ENCODE measurements around the gene NAA25.
A peak's percentile ranks its signal among the peaks of the same experiment; 100 is the strongest.
"Not testable (repeated sequence)": the region's sequence is repeated elsewhere in the genome, so short reads cannot be mapped to it uniquely, and the experiment has no call there.

The NAA25 gene

GRCh38 chr12:112117685-112118084 lies 9.1 kb upstream of the NAA25 start:
- H3K9ac ChIP-seq (ENCODE audit: low read depth in 1 of 2, low read length in 2 of 2): no peak overlapping the region
- peaks cover 0 to 4% of the 10 kb centered on the region in 2 donors for H3K4me1 ChIP-seq (ENCODE audit: control insufficient read depth in 2 of 2, insufficient read depth in 2 of 2, low read length in 2 of 2)
- no peaks in the 10 kb centered on the region for H3K36me3 ChIP-seq (ENCODE audit: control insufficient read depth in 2 of 2, insufficient read depth in 2 of 2, low read length in 2 of 2)
- no peak overlapping the region for H3K27ac ChIP-seq (ENCODE audit: low read depth in 2 of 2, low read length in 2 of 2)
- no peak overlapping the region for H3K4me3 ChIP-seq (ENCODE audit: low read length in 2 of 2)
- H3K9me3 ChIP-seq (ENCODE audit: control insufficient read depth in 2 of 2, low read length in 2 of 2): no peaks in the 10 kb centered on the region
- H3K27me3 ChIP-seq (ENCODE audit: control insufficient read depth in 2 of 2, insufficient read depth in 2 of 2, low read length in 2 of 2): no peaks in the 10 kb centered on the region

- no peak overlapping the region for H3K9ac ChIP-seq (ENCODE audit: low read depth in 1 of 2, low read length in 2 of 2)
- no peaks in the 10 kb centered on the region for H3K27me3 ChIP-seq (ENCODE audit: control insufficient read depth in 2 of 2, insufficient read depth in 2 of 2, low read length in 2 of 2)
- no peaks in the 10 kb centered on the region for H3K4me1 ChIP-seq (ENCODE audit: control insufficient read depth in 2 of 2, insufficient read depth in 2 of 2, low read length in 2 of 2)
- peak overlapping the region in 1 of 2 donors; percentile 32 for H3K27ac ChIP-seq (ENCODE audit: low read depth in 2 of 2, low read length in 2 of 2)
- no peaks in the 10 kb centered on the region for H3K36me3 ChIP-seq (ENCODE audit: control insufficient read depth in 2 of 2, insufficient read depth in 2 of 2, low read length in 2 of 2)
- peak overlapping the region in 1 of 2 donors; percentile 43 for H3K4me3 ChIP-seq (ENCODE audit: low read length in 2 of 2)
- H3K9me3 ChIP-seq (ENCODE audit: control insufficient read depth in 2 of 2, low read length in 2 of 2): no peaks in the 10 kb centered on the region
These were observed 7.9 kb upstream of the NAA25 start for GRCh38 chr12:112116232-112117060.

DNA sequence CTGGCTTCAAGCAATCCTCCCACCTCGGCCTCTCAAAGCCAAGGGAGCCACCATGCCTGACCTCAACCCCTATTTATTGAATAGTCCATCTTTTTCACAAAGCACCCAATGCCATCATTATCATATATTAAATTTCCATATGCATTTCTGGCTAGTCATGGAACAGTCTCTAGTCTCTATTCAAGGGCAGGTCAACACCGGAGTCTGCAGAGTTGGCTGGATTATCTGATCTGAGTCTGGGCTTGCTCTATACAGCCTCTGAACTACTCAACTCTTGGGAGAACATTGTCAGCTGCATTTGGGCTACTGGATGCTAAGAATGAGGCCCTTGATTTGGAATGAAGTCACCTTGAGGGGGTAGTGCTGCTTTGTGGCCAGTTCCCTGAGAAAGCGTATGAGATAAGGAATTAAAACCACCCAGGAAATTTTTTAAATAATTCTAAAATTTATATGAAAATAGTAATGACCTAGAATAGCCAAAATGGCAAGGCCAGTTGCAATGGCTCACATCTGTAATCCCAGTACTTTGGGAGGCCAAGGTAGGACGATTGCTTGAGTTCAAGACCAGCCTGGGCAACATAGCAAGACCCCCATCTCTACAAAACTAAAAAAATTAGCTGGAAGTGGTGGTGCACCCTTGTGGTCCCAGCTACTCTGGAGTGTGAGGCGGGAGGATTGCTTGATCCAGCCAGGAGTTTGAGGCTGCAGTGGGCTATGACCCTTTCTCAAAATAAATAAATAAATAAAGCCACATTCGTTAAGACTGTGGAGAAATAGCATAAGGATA lies 6.9 kb upstream of the NAA25 start:
- Histone ChIP-seq H3K4me3 (ENCODE audit: low read length in 2 of 2) (no peak overlapping the region), H3K4me1 (ENCODE audit: control insufficient read depth in 2 of 2, insufficient read depth in 2 of 2, low read length in 2 of 2) (no peaks in the 10 kb centered on the region), H3K27ac (ENCODE audit: low read depth in 2 of 2, low read length in 2 of 2) (no peak overlapping the region), H3K27me3 (ENCODE audit: control insufficient read depth in 2 of 2, insufficient read depth in 2 of 2, low read length in 2 of 2) (no peaks in the 10 kb centered on the region), H3K9ac (ENCODE audit: low read depth in 1 of 2, low read length in 2 of 2) (no peak overlapping the region), H3K9me3 (ENCODE audit: control insufficient read depth in 2 of 2, low read length in 2 of 2) (no peaks in the 10 kb centered on the region), H3K36me3 (ENCODE audit: control insufficient read depth in 2 of 2, insufficient read depth in 2 of 2, low read length in 2 of 2) (no peaks in the 10 kb centered on the region)

GRCh38 chr12:112112409-112113133 lies 4.0 kb upstream of the NAA25 start:
- no peaks in the 10 kb centered on the region for H3K9me3 ChIP-seq (ENCODE audit: control insufficient read depth in 2 of 2, low read length in 2 of 2)
- no peak overlapping the region for H3K4me3 ChIP-seq (ENCODE audit: low read length in 2 of 2)
- peaks cover 0 to 3% of the 10 kb centered on the region in 2 donors for H3K4me1 ChIP-seq (ENCODE audit: control insufficient read depth in 2 of 2, insufficient read depth in 2 of 2, low read length in 2 of 2)
- no peak overlapping the region for H3K9ac ChIP-seq (ENCODE audit: low read depth in 1 of 2, low read length in 2 of 2)
- no peaks in the 10 kb centered on the region for H3K36me3 ChIP-seq (ENCODE audit: control insufficient read depth in 2 of 2, insufficient read depth in 2 of 2, low read length in 2 of 2)
- no peaks in the 10 kb centered on the region for H3K27me3 ChIP-seq (ENCODE audit: control insufficient read depth in 2 of 2, insufficient read depth in 2 of 2, low read length in 2 of 2)
- no peak overlapping the region for H3K27ac ChIP-seq (ENCODE audit: low read depth in 2 of 2, low read length in 2 of 2)

DNA sequence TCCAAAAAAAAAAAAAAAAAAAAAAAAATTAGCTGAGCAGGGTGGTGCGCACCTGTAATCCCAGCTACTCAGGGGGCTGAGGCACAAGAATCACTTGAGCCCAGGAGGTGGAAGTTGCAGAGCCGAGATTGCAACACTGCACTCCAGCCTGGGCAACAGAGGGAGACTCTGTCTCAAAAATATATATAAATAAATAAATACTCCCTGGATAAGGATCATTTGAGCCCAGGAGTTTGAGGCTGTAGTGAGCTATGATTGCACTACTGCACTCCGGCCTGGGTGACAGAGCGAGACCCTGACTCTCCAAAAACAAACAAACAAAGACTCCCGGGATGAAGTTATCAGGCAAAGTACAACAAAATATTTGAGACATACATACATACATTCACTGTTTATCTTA lies 3.3 kb upstream of the NAA25 start:
- H3K4me3 ChIP-seq (ENCODE audit: low read length in 2 of 2): no peak overlapping the region
- H3K9ac ChIP-seq (ENCODE audit: low read depth in 1 of 2, low read length in 2 of 2): no peak overlapping the region
- H3K27me3 ChIP-seq (ENCODE audit: control insufficient read depth in 2 of 2, insufficient read depth in 2 of 2, low read length in 2 of 2): no peaks in the 10 kb centered on the region
- no peaks in the 10 kb centered on the region for H3K36me3 ChIP-seq (ENCODE audit: control insufficient read depth in 2 of 2, insufficient read depth in 2 of 2, low read length in 2 of 2)
- no peak overlapping the region for H3K27ac ChIP-seq (ENCODE audit: low read depth in 2 of 2, low read length in 2 of 2)
- no peaks in the 10 kb centered on the region for H3K9me3 ChIP-seq (ENCODE audit: control insufficient read depth in 2 of 2, low read length in 2 of 2)
- peaks cover 6 to 7% of the 10 kb centered on the region in 2 donors for H3K4me1 ChIP-seq (ENCODE audit: control insufficient read depth in 2 of 2, insufficient read depth in 2 of 2, low read length in 2 of 2)

DNA sequence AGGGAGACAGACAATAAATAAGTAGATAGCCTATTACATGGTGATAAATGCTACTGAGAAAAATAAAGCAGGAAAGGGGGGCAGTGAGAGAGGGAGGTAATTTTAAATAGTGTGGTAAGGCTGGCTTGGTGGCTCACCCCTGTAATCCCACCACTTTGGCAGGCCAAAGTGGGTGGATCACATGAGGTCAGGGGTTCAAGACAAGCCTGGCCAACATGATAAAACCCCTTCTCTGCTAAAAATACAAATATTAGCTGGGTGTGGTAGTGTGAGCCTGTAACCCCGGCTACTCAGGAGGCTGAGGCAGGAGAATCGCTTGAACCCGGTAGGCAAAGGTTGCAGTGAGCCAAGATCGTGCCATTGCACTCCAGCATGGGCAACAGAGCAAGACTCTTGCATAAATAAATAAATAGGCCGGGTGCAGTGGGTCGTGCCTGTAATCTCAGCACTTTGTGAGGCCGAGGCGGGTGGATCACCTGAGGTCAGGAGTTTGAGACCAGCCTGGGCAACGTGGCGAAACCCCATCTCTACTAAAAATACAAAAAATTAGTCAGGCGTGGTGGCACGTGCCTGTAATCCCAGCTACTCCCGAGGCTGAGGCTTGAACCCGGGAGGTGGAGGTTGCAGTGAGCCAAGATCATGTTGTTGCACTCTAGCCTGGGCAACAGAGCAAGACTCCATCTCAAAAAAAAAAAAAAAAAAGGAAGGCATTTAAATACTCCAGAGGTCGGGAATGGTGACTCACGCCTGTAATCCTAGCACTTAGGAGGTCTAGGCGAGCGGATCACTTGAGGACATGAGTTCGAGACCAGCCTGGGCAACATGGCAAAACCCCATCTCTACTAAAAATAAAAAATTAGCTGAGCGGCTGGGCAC lies 2.4 kb upstream of the NAA25 start:
- H3K27ac ChIP-seq (ENCODE audit: low read depth in 2 of 2, low read length in 2 of 2); H3K4me3 ChIP-seq (ENCODE audit: low read length in 2 of 2); H3K4me1 ChIP-seq (ENCODE audit: control insufficient read depth in 2 of 2, insufficient read depth in 2 of 2, low read length in 2 of 2); H3K27me3 ChIP-seq (ENCODE audit: control insufficient read depth in 2 of 2, insufficient read depth in 2 of 2, low read length in 2 of 2); H3K9me3 ChIP-seq (ENCODE audit: control insufficient read depth in 2 of 2, low read length in 2 of 2); H3K9ac ChIP-seq (ENCODE audit: low read depth in 1 of 2, low read length in 2 of 2); H3K36me3 ChIP-seq (ENCODE audit: control insufficient read depth in 2 of 2, insufficient read depth in 2 of 2, low read length in 2 of 2): not testable (repeated sequence)

DNA sequence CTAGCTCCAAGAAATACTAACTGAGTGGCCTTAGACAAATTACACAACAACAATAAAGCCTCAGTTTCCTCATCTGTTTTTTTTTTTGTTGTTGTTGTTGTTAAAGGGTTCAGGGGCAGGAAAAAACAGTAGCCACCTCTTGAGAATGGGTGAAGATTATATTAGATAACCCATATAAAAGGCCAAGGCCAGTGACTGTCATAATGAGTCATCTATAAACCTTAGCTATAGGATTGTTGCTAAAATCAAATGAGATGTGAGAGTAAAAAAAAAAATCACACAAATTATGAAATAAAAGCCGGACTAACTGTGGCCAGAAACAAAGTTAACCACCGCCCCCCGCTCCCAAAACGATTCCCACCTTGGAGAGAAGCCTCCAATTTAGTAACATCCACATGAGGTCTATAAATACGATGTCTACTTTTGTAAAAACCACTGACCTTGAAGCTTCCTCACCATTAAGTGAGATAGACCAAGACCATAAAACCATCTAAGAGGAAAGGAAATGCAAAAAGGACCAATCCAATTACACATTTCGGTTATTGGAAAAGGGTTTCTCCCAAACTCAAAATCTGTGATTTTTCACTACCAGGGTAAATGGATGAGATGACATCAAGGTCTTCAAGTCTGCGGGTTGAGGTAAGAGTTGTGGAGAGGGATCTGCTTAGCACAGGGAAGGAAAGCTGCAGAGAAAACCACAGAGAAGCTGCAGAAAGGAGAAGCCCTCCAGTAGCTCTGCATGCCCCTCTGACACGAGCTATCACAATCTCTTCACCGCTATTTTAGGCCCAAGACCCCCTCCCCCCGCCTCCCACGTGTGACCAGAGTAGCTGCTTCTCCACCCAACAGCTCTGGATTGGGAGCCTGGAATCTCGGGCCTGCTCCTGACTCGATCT lies 1.0 kb downstream of the NAA25 start:
- Histone ChIP-seq H3K36me3 (ENCODE audit: control insufficient read depth in 2 of 2, insufficient read depth in 2 of 2, low read length in 2 of 2) (peaks cover 0 to 2% of the 10 kb centered on the region in 2 donors), H3K4me1 (ENCODE audit: control insufficient read depth in 2 of 2, insufficient read depth in 2 of 2, low read length in 2 of 2) (peaks cover 7 to 8% of the 10 kb centered on the region in 2 donors), H3K9ac (ENCODE audit: low read depth in 1 of 2, low read length in 2 of 2) (peak overlapping the region; percentile 87 to 99), H3K27ac (ENCODE audit: low read depth in 2 of 2, low read length in 2 of 2) (peak overlapping the region; percentile 90 to 96), H3K27me3 (ENCODE audit: control insufficient read depth in 2 of 2, insufficient read depth in 2 of 2, low read length in 2 of 2) (no peaks in the 10 kb centered on the region), H3K4me3 (ENCODE audit: low read length in 2 of 2) (peak overlapping the region; percentile 92 to 100), H3K9me3 (ENCODE audit: control insufficient read depth in 2 of 2, low read length in 2 of 2) (no peaks in the 10 kb centered on the region)

- Histone ChIP-seq H3K27ac (ENCODE audit: low read depth in 2 of 2, low read length in 2 of 2) (no peak overlapping the region), H3K4me1 (ENCODE audit: control insufficient read depth in 2 of 2, insufficient read depth in 2 of 2, low read length in 2 of 2) (peaks cover 7 to 8% of the 10 kb centered on the region in 2 donors)
These were observed 2.7 kb downstream of the NAA25 start for GRCh38 chr12:112105891-112106290.

More at GRCh38 chr12:112105891-112106290, 2.7 kb downstream of the NAA25 start:
- peaks cover 4 to 5% of the 10 kb centered on the region in 2 donors for H3K36me3 ChIP-seq (ENCODE audit: control insufficient read depth in 2 of 2, insufficient read depth in 2 of 2, low read length in 2 of 2)
- no peaks in the 10 kb centered on the region for H3K9me3 ChIP-seq (ENCODE audit: control insufficient read depth in 2 of 2, low read length in 2 of 2)
- H3K27me3 ChIP-seq (ENCODE audit: control insufficient read depth in 2 of 2, insufficient read depth in 2 of 2, low read length in 2 of 2): no peaks in the 10 kb centered on the region
- H3K4me3 ChIP-seq (ENCODE audit: low read length in 2 of 2): no peak overlapping the region
- H3K9ac ChIP-seq (ENCODE audit: low read depth in 1 of 2, low read length in 2 of 2): no peak overlapping the region

All from mucosa of rectum (tissue), 2 donors.